ENCODE measurements around the gene LRRC25. TPM values are rescaled to one million over a fixed set of nuclear protein-coding genes. Genes with fewer than 3 reads are reported as not detected.

Gene LRRC25
- total RNA-seq, 2 experiments from 2014 or later: not detected

DNA sequence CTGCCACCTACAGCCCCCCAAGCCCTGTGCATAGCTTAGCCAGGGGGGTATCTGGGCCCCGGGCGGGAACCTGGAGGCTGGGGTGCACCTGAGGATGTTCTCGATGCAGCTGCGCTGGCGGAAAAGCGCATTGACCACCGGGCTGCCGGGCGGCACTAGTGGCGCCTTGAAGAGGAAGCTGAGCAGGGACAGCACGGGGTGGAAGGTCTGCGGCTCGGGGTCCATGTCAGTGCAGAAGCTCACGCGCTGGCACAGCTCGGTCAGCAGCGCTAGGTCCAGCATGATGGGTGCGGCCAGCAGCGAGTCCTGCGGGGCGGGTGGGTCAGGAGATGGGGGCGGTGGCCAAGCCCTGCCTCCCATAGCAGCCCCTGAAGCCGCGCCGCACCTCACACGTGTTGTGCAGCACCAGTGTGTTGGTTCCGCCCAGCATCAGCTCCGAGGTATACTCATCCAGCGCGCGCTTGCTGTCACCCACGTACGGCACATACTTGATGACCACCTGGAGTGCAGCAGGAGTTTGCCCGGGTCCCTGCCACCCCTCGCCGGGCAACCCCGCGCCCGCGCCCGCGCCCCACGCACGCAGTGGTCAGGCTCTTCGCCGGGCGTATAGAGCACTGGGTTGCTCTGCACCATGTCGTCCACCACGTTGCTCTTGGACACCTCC, 37.9 kb upstream of the LRRC25 start:
- POLR2A ChIA-PET: interaction anchor here (0.6 kb wide), 1 partner anchor 283 kb away, joined by 3 read pairs; the partner anchor contains the start of gene PIK3R2
- Mint-ChIP-seq H3K4me3 (no peak overlapping the region), H3K9me3 (ENCODE audit: low read depth) (no peaks in the 10 kb centered on the region), H3K36me3 (ENCODE audit: low read depth) (peaks cover 13% of the 10 kb centered on the region), H3K4me1 (peaks cover 22% of the 10 kb centered on the region), H3K27me3 (no peaks in the 10 kb centered on the region), H3K27ac (no peak overlapping the region)
- intact Hi-C loops (cut with DNase I, micrococcal nuclease): loop anchor here in 1 of 2 experiments (5.0 kb wide), 1 partner anchor 352 kb away; no protein-coding TSS in a partner anchor
- CTCF ChIA-PET: interaction anchor here (1.1 to 1.2 kb wide), 2 partner anchors 47 to 158 kb away, joined by 3 to 4 read pairs; no protein-coding TSS in a partner anchor
- ATAC-seq: no peak
- DNase-seq: peak; percentile 13

DNA sequence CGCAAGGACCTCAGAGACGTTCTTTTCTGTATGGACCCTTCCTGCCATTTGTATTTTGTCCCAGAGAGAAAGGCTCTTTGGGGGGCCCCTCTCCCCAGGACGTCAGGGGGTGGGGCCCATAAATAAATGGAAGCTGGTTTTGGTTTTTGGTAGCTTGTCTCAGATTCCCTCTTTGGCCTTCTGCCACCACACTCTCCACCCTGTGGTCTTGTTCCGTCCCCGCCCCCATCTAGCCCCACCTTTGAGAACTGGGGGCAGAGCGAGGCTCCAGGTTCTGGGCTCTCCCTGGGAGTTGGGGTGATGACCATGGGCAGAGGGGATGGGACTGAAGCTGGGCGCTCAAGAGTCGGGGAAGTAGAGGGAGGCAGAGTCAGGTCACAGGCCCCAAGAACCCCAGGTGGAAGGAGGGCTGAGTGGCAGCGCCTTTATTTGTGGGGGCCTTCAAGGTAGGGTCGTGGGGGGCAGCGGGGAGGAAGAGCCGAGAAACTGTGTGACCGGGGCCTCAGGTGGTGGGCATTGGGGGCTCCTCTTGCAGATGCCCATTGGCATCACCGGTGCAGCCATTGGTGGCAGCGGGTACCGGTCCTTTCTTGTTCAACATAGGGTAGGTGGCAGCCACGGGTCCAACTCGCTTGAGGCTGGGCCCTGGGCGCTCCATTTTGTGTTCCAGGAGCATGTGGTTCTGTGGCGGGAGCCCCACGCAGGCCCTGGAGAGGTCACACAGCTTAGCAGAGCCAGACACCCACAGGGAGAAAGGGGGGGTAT, 37.2 kb upstream of the LRRC25 start:
- no peak for DNase-seq
- Mint-ChIP-seq H3K9me3 (ENCODE audit: low read depth) (no peaks in the 10 kb centered on the region), H3K36me3 (ENCODE audit: low read depth) (peaks cover 13% of the 10 kb centered on the region), H3K4me3 (peak overlapping the region; percentile 15), H3K27me3 (no peaks in the 10 kb centered on the region), H3K4me1 (peaks cover 27% of the 10 kb centered on the region), H3K27ac (no peak overlapping the region)
- ATAC-seq: no peak
- ChIA-PET CTCF (interaction anchor here (0.9 to 1.2 kb wide), 4 partner anchors 15 to 158 kb away, joined by 3 to 7 read pairs (median 4); partner anchors contain the start of gene SSBP4), POLR2A (no interaction called here)
- intact Hi-C loops (cut with DNase I, micrococcal nuclease): loop anchor here in 1 of 2 experiments (5.0 kb wide), 1 partner anchor 353 kb away; no protein-coding TSS in a partner anchor

DNA sequence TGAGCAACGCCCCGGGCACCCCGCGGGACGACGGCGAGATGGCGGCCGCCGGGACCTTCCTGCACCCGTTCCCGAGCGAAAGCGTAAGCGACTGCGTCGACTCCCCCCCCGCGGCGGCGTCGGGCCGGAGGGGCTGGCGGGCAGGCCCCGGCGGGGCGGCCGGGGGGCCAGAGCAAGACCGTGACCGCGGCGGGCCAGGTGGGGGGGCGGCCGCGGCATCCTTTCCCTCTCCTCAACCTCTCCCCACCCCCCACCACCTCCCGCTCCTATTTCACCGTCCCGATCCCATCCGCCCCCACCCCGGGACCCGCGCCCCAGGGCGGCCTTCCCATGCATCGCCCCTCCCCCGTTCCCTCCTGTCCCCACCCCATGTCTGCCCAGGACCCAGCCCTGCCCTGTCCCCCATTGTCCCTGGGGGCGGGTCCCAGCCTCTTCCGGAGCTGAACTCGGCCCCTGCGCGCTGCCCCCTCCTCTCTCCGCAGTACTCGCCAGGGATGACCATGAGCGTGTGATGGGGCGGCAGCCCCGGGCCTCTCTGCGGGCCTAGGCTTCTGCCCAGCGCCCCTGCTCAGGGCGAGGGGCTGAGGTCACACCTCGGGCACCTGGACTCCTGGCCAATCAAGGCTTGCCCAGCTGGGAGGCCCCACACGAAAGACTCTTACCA, 36.4 kb upstream of the LRRC25 start:
- intact Hi-C loops (cut with DNase I, micrococcal nuclease): no loop called here
- peak overlapping the region; percentile 15 for H3K4me3 Mint-ChIP-seq
- ChIA-PET POLR2A (no interaction called here), CTCF (interaction anchor here (0.9 to 1.2 kb wide), 3 partner anchors 15 to 46 kb away, joined by 4 to 7 read pairs (median 5); partner anchors contain the start of gene SSBP4)
- H3K4me1 Mint-ChIP-seq: peaks cover 31% of the 10 kb centered on the region
- DNase-seq (no peak), ATAC-seq (no peak)
- no peaks in the 10 kb centered on the region for H3K27me3 Mint-ChIP-seq
- no peaks in the 10 kb centered on the region for H3K9me3 Mint-ChIP-seq (ENCODE audit: low read depth)
- H3K36me3 Mint-ChIP-seq (ENCODE audit: low read depth): peaks cover 13% of the 10 kb centered on the region
- H3K27ac Mint-ChIP-seq: no peak overlapping the region

DNA sequence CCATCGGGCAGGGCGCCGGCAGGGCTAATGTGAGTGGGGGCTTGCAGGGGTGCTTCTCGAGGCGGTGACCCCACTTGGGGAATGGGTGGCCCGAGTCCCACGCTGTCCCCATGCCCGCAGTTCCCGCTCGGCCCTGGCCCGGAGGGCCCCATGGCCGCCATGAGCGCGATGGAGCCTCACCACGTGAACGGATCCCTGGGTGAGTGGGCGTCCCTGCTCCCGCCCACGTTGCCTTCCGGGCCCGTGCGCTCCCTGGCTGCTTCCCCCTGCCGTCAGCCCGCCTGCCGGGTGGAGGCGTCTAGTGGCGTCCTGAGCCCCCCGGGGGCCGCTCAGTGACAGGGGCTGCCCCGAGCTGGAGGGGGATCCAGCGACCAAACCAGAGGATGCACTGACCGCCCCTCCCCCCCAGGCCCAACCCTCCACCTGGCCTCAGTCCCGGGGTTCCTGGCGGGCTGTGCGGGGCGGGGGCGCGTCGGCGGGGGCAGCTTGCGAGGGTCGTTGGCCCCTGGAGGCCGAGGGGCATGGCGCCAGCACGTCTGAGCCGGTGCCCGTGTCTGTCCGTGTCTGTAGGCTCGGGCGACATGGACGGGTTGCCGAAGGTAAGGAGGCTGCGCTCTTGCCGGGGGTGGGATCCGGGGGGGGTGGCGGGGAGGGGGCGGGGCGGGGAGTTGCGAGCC, 35.7 kb upstream of the LRRC25 start:
- Mint-ChIP-seq H3K27ac (no peak overlapping the region), H3K4me3 (no peak overlapping the region), H3K36me3 (ENCODE audit: low read depth) (peaks cover 13% of the 10 kb centered on the region), H3K27me3 (no peaks in the 10 kb centered on the region), H3K4me1 (peaks cover 33% of the 10 kb centered on the region), H3K9me3 (ENCODE audit: low read depth) (no peaks in the 10 kb centered on the region)
- intact Hi-C loops (cut with DNase I, micrococcal nuclease): no loop called here
- no peak for DNase-seq
- ChIA-PET POLR2A (no interaction called here), CTCF (interaction anchor here (1.2 kb wide), 1 partner anchor 18 kb away, joined by 5 read pairs; no protein-coding TSS in a partner anchor)
- ATAC-seq: no peak

DNA sequence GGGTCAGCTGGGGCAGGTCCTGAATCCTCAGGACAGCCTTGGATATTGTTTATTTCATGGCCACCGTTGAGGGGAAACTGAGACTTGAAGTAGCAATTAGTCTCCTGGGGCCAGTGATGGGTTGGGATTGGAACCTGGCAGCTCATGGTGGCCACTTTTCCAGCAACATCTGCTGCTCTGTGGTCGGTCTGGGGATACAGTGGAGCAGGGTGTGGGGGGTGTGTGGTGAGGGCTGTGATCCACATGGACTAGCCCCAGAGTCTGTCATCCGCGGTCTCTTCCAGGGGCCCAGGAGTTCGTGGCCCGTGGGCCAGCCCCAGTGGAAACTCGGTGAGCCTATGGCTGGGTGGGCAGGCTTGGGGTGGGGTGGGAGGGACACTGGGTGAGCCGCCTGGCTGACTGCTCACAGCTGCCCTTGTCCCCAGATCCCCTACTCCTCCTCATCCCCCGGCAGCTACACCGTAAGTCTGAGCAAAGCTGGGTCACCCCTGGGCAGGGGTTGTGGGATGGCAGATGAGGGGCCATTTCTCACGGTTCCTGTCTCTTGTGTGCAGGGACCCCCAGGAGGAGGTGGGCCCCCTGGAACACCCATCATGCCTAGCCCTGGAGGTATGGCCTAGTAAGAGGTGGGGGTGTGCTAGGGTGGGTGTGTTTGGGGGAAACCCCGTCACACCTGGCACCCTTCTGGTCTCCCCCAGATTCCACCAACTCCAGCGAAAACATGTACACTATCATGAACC, 35.0 kb upstream of the LRRC25 start:
- peaks cover 13% of the 10 kb centered on the region for H3K36me3 Mint-ChIP-seq (ENCODE audit: low read depth)
- POLR2A ChIA-PET: interaction anchor here (0.8 kb wide), 1 partner anchor 151 kb away, joined by 4 read pairs; the partner anchor contains the start of gene JUND
- CTCF ChIA-PET: interaction anchor here (1.2 kb wide), 1 partner anchor 13 kb away, joined by 3 read pairs; no protein-coding TSS in a partner anchor
- intact Hi-C loops (cut with DNase I, micrococcal nuclease): no loop called here
- H3K9me3 Mint-ChIP-seq (ENCODE audit: low read depth): no peaks in the 10 kb centered on the region
- H3K27ac Mint-ChIP-seq: no peak overlapping the region
- DNase-seq (no peak), ATAC-seq (no peak)
- H3K4me1 Mint-ChIP-seq: peaks cover 33% of the 10 kb centered on the region
- no peak overlapping the region for H3K4me3 Mint-ChIP-seq
- H3K27me3 Mint-ChIP-seq: no peaks in the 10 kb centered on the region

DNA sequence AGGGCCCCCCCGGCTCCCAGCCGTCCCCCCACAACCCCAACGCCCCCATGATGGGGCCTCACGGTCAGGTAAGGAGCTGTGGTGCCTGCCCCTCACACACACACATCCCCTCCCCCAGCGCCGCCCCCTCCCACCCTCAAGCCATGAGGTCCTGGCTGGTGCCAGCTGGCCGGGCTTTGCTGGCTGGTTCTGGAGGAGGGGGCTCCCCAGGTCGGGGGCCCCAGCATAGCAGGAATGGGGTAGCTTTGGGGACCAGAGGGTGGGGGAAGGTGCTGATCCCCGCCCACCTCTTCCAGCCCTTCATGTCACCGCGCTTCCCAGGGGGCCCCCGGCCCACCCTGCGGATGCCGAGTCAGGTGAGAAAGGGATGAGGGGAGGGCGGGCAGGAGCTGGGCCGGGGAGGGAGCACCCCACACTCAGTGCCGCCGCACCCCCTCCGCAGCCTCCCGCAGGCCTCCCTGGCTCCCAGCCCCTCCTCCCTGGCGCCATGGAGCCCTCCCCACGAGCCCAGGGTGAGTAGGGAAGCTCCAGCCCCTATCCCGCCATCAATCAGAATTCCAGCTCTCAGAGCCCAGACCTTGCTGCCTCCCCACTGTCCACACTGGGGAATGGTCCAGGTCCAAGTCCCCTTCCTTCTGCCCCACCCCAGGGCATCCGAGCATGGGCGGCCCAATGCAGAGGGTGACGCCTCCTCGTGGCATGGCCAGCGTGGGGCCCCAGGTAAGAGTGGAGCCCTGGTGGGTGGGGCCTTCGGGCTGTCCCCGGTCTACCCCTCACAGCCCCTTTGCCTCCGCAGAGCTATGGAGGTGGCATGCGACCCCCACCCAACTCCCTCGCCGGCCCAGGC, 34.2 kb upstream of the LRRC25 start:
- Mint-ChIP-seq H3K4me3 (no peak overlapping the region), H3K27me3 (no peaks in the 10 kb centered on the region), H3K9me3 (ENCODE audit: low read depth) (no peaks in the 10 kb centered on the region), H3K4me1 (peaks cover 30% of the 10 kb centered on the region), H3K27ac (no peak overlapping the region), H3K36me3 (ENCODE audit: low read depth) (peaks cover 13% of the 10 kb centered on the region)
- DNase-seq: no peak
- CTCF ChIA-PET: interaction anchor here (1.2 kb wide), 1 partner anchor 12 kb away, joined by 3 read pairs; no protein-coding TSS in a partner anchor
- POLR2A ChIA-PET: interaction anchor here (0.8 kb wide), 1 partner anchor 150 kb away, joined by 4 read pairs; the partner anchor contains the start of gene JUND
- intact Hi-C loops (cut with DNase I, micrococcal nuclease): no loop called here
- ATAC-seq: no peak

DNA sequence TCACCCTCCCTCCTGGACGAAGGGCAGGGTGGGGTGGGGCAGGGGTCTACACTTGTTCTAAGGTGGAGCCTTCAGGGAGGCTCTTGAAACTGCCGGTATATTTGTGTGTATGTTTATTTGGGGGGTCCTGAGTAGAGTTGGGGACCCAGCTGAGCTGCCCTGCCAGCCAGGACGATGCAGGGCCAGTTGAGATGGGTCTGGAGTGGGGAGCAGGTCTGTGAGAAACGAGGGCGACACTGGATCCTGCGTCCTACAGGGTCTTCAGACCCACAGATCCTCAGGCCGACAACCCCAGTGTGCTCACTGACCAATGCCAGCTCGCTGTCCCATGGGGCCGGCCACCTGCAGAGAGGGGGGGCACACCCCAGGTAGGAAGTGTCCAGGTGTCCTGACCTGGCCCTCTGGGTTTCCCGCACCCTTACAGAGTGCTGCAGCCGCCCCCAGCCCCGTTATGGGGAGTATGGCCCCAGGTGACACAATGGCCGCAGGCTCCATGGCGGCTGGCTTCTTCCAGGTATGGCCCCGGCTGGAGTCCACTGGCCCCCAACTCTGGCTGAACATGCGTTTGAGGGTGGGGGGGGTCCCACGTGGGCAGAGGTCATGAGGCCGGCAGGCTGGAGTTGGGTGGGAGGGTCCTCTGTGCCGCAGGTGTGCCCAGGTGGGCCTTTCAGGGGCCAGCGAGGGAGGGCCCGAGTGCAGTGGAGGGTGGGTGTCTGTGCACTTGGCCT, 33.2 kb upstream of the LRRC25 start:
- Mint-ChIP-seq H3K36me3 (ENCODE audit: low read depth) (peaks cover 8% of the 10 kb centered on the region), H3K9me3 (ENCODE audit: low read depth) (no peaks in the 10 kb centered on the region), H3K4me1 (peaks cover 28% of the 10 kb centered on the region), H3K27ac (no peak overlapping the region), H3K27me3 (no peaks in the 10 kb centered on the region), H3K4me3 (no peak overlapping the region)
- no peak for DNase-seq
- ChIA-PET CTCF (no interaction called here), POLR2A (no interaction called here)
- intact Hi-C loops (cut with DNase I, micrococcal nuclease): no loop called here
- no peak for ATAC-seq

DNA sequence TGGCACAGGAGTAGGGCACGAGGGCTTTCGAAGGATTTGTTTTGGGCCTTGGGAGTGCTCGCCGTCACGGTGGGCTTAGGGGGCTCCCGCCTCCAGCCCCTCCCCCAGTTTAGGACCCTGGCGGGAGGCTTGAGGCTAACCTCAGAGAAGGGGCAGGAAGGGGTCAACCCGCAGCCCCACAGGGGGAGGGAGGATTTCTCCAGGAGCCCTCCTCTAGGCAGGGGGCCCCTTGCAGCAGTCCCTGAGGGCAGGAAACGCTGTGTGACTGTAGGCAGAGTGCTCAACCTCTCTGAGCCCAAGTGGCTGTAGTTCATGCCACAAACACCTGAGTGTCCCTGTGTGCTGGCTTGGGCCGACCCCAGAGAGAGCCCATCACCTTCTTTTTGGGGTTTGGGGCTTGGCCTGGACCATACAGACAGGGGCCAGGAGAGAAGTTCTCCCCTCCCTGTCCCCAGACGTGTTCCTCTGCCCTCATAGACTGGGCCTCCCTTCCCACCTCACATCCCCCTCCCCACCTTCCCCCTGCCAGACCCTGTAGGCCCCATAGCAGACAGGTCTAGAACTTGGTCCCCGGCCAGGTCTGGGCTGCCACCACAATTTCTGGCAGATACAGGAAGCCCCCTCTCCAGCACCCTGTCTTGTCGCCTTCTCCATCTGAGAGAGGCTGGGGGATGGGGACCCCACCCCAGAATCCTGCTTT, 32.4 kb upstream of the LRRC25 start:
- Mint-ChIP-seq H3K4me3 (peak overlapping the region; percentile 39), H3K36me3 (ENCODE audit: low read depth) (peaks cover 7% of the 10 kb centered on the region), H3K4me1 (peaks cover 29% of the 10 kb centered on the region), H3K9me3 (ENCODE audit: low read depth) (no peaks in the 10 kb centered on the region), H3K27ac (no peak overlapping the region), H3K27me3 (no peaks in the 10 kb centered on the region)
- ATAC-seq (no peak), DNase-seq (no peak)
- intact Hi-C loops (cut with DNase I, micrococcal nuclease): no loop called here
- POLR2A ChIA-PET: no interaction called here
- CTCF ChIA-PET: no interaction called here
